Transverse colon (tissue), 4 donors: Measurements from ENCODE around the gene PIGR. TPM values are rescaled to one million over a fixed set of nuclear protein-coding genes. Genes with fewer than 3 reads are reported as not detected.
A peak's percentile ranks its signal among the peaks of the same experiment; 100 is the strongest.

ENCODE experiments used
- DNase-seq: peaks from one replicate; pipeline ENCODE4 v3.0.0-alpha.2; 2019
- H3K27ac ChIP-seq, 4 donors: fragments of 200-600 bp; sonication (generic); 2 replicates each; pipeline ENCODE4 v1.5.1; 2016 to 2018; ENCODE audit warnings: inconsistent platforms in 4 of 4
- H3K27me3 ChIP-seq: fragments of 200-600 bp; sonication (generic); 2 replicates; pipeline ENCODE4 v1.5.1; 2017; ENCODE audit warnings: inconsistent platforms
- H3K36me3 ChIP-seq, 4 donors: fragments of 200-600 bp; sonication (generic); 2 replicates each; pipeline ENCODE4 v1.5.1; 2017 to 2019; ENCODE audit warnings: inconsistent platforms in 4 of 4
- H3K4me1 ChIP-seq, 4 donors: fragments of 200-600 bp; sonication (generic); 2 replicates each; pipeline ENCODE4 v1.5.1; 2017 to 2020; ENCODE audit warnings: inconsistent platforms in 4 of 4
- H3K4me3 ChIP-seq, 4 donors: fragments of 200-600 bp; sonication (generic); 1 replicate in 1 of 4; 2 replicates in 3 of 4; pipeline versions ENCODE4 v1.5.1 to v1.6.1; 2017 to 2019; ENCODE audit warnings: inconsistent platforms in 4 of 4
- H3K9me3 ChIP-seq, 2 donors: fragments of 200-600 bp; sonication (generic); 2 replicates each; pipeline ENCODE4 v1.5.1; 2017 to 2019; ENCODE audit warnings: inconsistent platforms in 2 of 2
- CTCF ChIP-seq, 5 experiments: fragments of 200-600 bp in 3 of 5; fragments of 450-650 bp in 2 of 5; sonication (generic) in 3 of 5; IDR thresholded peaks; 1 replicate in 2 of 5; 2 replicates in 3 of 5; pipeline ENCODE4 v1.5.1; 2016 to 2017; ENCODE audit warnings: antibody characterized with exemption in 5 of 5, inconsistent platforms in 3 of 5, mild to moderate bottlenecking in 2 of 5, moderate library complexity in 1 of 5
- EP300 ChIP-seq: sonication (generic); formaldehyde crosslinking; IDR thresholded peaks from one replicate; pipeline ENCODE4 v1.6.1; 2017; ENCODE audit warnings: antibody characterized with exemption, low read depth
- POLR2A ChIP-seq: fragments of 450-650 bp; IDR thresholded peaks from one replicate; pipeline ENCODE4 v1.6.1; 2016; ENCODE audit warnings: antibody characterized with exemption, mild to moderate bottlenecking, moderate library complexity
- POLR2AphosphoS5 ChIP-seq, 3 donors: sonication (generic); formaldehyde crosslinking; IDR thresholded peaks; one replicate each; pipeline ENCODE4 v1.6.1; 2016; ENCODE audit warnings: antibody characterized with exemption in 3 of 3
- WGBS, 2 donors: methylation state at CpG; one replicate each; pipeline ENCODE4 v1.1.5; 2018; ENCODE audit warnings: low coverage in 1 of 2; 5-methylcytosine and 5-hydroxymethylcytosine counted together
- in situ Hi-C, 4 donors: fragments of 200-750 bp; cut with MboI; loops; one replicate each; pipeline versions ENCODE4 v1.15.0 to v1.15.1; 2017; ENCODE audit warnings: low sequenced_read_pairs in 3 of 4, low pct_ligation_motif_present in 1 of 4, low pct_unique_long_range_greater_than_20kb in 1 of 4
- intact Hi-C: fragments of 100-400 bp; cut with DNase I; formaldehyde crosslinking; loops from one replicate; pipeline ENCODE4 v1.15.1; 2023; ENCODE audit warnings: low total_unique reads
- total RNA-seq, 4 donors: library from RNA; depleted of rRNA; stranded (reverse); fragments of >200 nt; gene quantifications; one replicate each; pipeline ENCODE4 v1.1.0, GENCODE V29; 2016

Gene PIGR
- total RNA-seq, 4 donors from 2014 or later = 3,370 to 10,796 (median 6,659) TPM

- Histone ChIP-seq H3K4me1 (no peaks in the 10 kb centered on the region), H3K36me3 (no peaks in the 10 kb centered on the region), H3K4me3 (no peak overlapping the region), H3K9me3 (no peaks in the 10 kb centered on the region), H3K27ac (no peak overlapping the region), H3K27me3 (no peaks in the 10 kb centered on the region)
- intact Hi-C loops (no loop called here), in situ Hi-C loops (loop anchor here in 2 of 4 donors (10.0 kb wide), 2 partner anchors 252 to 262 kb away; no protein-coding TSS in a partner anchor)
- DNase-seq = no peak
- no peak for TF ChIP-seq CTCF (IDR thresholded peaks at IDR 0.05)
- TF ChIP-seq EP300 = no peak
- no peak for TF ChIP-seq POLR2A
- TF ChIP-seq POLR2AphosphoS5 (IDR thresholded peaks at IDR 0.05) = no peak
- 63 to 80% methylated on average over 1 to 3 of the region's 3 CpGs for WGBS, 2 donors
Measured at GRCh38 chr1:206986402-206986801, 40.1 kb upstream of the PIGR start.

GRCh38 chr1:206985162-206985749 lies 39.0 kb upstream of the PIGR start:
- H3K27ac ChIP-seq = no peak overlapping the region
- H3K36me3 ChIP-seq = no peaks in the 10 kb centered on the region
- H3K9me3 ChIP-seq = no peaks in the 10 kb centered on the region
- intact Hi-C loops (no loop called here), in situ Hi-C loops (loop anchor here in 2 of 4 donors (10.0 kb wide), 2 partner anchors 250 to 260 kb away; no protein-coding TSS in a partner anchor)
- H3K4me3 ChIP-seq = no peak overlapping the region
- TF ChIP-seq EP300 = no peak
- TF ChIP-seq POLR2AphosphoS5 (IDR thresholded peaks at IDR 0.05) = no peak
- no peak for TF ChIP-seq POLR2A
- TF ChIP-seq CTCF (IDR thresholded peaks at IDR 0.05) = no peak
- H3K27me3 ChIP-seq = no peaks in the 10 kb centered on the region
- no peak for DNase-seq
- peaks cover 0 to 9% (median 4%) of the 10 kb centered on the region in 4 donors for H3K4me1 ChIP-seq
- 54 to 60% methylated on average over 6 to 10 of the region's 10 CpGs for WGBS, 2 donors

- H3K27me3 ChIP-seq = no peaks in the 10 kb centered on the region
- no peaks in the 10 kb centered on the region for H3K9me3 ChIP-seq
- H3K4me3 ChIP-seq = no peak overlapping the region
- in situ Hi-C loops (loop anchor here in 2 of 4 donors (10.0 kb wide), 2 partner anchors 247 to 257 kb away; no protein-coding TSS in a partner anchor), intact Hi-C loops (no loop called here)
- DNase-seq = peak; percentile 69
- TF ChIP-seq CTCF (IDR thresholded peaks at IDR 0.05) (peak; percentile 53 to 71 (median 61)), POLR2AphosphoS5 (IDR thresholded peaks at IDR 0.05) (no peak)
- H3K36me3 ChIP-seq = no peaks in the 10 kb centered on the region
- H3K4me1 ChIP-seq = peaks cover 0 to 34% (median 12%) of the 10 kb centered on the region in 4 donors
- 27 to 39% methylated on average over 3 to 4 of the region's 4 CpGs for WGBS, 2 donors
- no peak overlapping the region for H3K27ac ChIP-seq
Measured at GRCh38 chr1:206982216-206982615, 36.0 kb upstream of the PIGR start.

- Histone ChIP-seq H3K27ac (peak overlapping the region; percentile 57 to 78 (median 74)), H3K36me3 (no peaks in the 10 kb centered on the region), H3K4me1 (peaks cover 0 to 44% (median 12%) of the 10 kb centered on the region in 4 donors), H3K9me3 (no peaks in the 10 kb centered on the region), H3K27me3 (no peaks in the 10 kb centered on the region), H3K4me3 (no peak overlapping the region)
- in situ Hi-C loops = loop anchor here in 2 of 4 donors (10.0 kb wide), 2 partner anchors 245 to 255 kb away; no protein-coding TSS in a partner anchor
- intact Hi-C loops = no loop called here
- DNase-seq = no peak
- TF ChIP-seq CTCF (IDR thresholded peaks at IDR 0.05) = peak; percentile 33 to 72 (median 59)
- TF ChIP-seq EP300 = no peak
- TF ChIP-seq POLR2AphosphoS5 (IDR thresholded peaks at IDR 0.05) = peak in 1 of 3 donors; percentile 12
- WGBS, 2 donors = 26 to 54% methylated on average over 2 to 3 of the region's 3 CpGs
Measured at GRCh38 chr1:206979379-206980043, 33.2 kb upstream of the PIGR start.
